Rectal smooth muscle tissue (tissue), 1 donor: ENCODE data around the gene PSAP.
"Not testable (repeated sequence)": the region's sequence is repeated elsewhere in the genome, so short reads cannot be mapped to it uniquely, and the experiment has no call there.

ENCODE experiments used
- H3K27ac ChIP-seq: one replicate; pipeline ENCODE4 v1.7.0; 2013; ENCODE audit warnings: low read depth, low read length, inconsistent platforms
- H3K27me3 ChIP-seq: one replicate; pipeline ENCODE4 v1.7.0; 2013; ENCODE audit warnings: low read length; ENCODE audit not compliant: control insufficient read depth, insufficient read depth
- H3K36me3 ChIP-seq: one replicate; pipeline ENCODE4 v1.7.0; 2013; ENCODE audit warnings: low read length; ENCODE audit not compliant: control insufficient read depth, insufficient read depth
- H3K4me1 ChIP-seq: one replicate; pipeline ENCODE4 v1.7.0; 2013; ENCODE audit warnings: low read length; ENCODE audit not compliant: control insufficient read depth, insufficient read depth
- H3K4me3 ChIP-seq: one replicate; pipeline ENCODE4 v1.7.0; 2013; ENCODE audit warnings: low read length
- H3K9ac ChIP-seq: one replicate; pipeline ENCODE4 v1.7.0; 2013; ENCODE audit warnings: low read length

PSAP gene

GRCh38 chr10:71850743-71851464, at the start of gene PSAP:
PSAP (minus strand) TSS chr10:71851251; CDS start chr10:71851221, 30 bp downstream.
- Histone ChIP-seq H3K36me3 (peaks cover 3% of the 10 kb centered on the region), H3K9ac (peak within 1 kb of the TSS; percentile 81), H3K27me3 (no peaks in the 10 kb centered on the region), H3K4me3 (peak within 1 kb of the TSS; percentile 97), H3K4me1 (peaks cover 8% of the 10 kb centered on the region), H3K27ac (peak within 1 kb of the TSS; percentile 97)

- Histone ChIP-seq H3K4me1 (no peaks in the 10 kb centered on the region), H3K27me3 (no peaks in the 10 kb centered on the region), H3K9ac (no peak overlapping the region), H3K4me3 (no peak overlapping the region), H3K27ac (no peak overlapping the region), H3K36me3 (no peaks in the 10 kb centered on the region)
Measured at GRCh38 chr10:71900441-71901180, 49.6 kb upstream of the PSAP start.

GRCh38 chr10:71899665-71900412, 48.8 kb upstream of the PSAP start:
- Histone ChIP-seq H3K4me3 (no peak overlapping the region), H3K27me3 (no peaks in the 10 kb centered on the region), H3K9ac (no peak overlapping the region), H3K4me1 (no peaks in the 10 kb centered on the region), H3K36me3 (no peaks in the 10 kb centered on the region), H3K27ac (no peak overlapping the region)

DNA sequence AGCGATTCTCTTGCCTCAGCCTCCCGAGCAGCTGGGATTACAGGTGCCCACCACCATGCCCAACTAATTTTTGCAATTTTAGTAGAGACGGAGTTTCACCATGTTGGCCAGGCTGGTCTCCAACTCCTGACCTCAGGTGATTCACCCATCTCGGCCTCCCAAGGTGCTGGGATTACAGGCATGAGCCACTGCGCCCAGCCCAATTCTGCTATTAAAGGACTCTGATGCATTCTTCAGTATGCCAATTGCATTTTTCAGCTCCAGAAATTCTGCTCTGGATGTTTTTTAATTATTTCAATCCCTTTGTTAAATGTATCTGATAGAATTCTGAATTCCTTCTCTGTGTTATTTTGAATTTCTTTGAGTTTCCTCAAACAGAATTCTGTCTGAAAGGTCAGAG, 47.3 kb upstream of the PSAP start:
- not testable (repeated sequence) for H3K36me3 ChIP-seq, H3K4me1 ChIP-seq, H3K27me3 ChIP-seq, H3K27ac ChIP-seq, H3K9ac ChIP-seq, H3K4me3 ChIP-seq

DNA sequence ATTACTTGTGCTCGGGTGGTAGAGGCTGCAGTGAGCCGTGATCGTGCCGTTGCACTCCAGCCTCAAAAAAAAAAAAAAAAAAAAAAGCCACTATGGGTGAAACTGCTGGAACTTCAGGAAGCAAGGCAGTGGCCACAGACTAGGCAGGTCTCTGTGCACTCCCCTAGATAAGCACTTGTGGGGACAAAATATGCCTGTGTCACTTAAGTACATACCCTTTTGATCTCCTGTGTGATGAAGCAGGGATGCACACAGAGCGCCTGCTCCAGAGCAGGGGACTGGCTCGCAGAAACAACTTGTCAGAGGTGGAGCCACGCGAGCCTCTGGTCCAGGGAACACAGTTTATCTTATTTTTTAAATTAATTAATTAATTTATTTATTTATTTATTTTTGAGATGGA, 42.9 kb upstream of the PSAP start:
- Histone ChIP-seq H3K36me3 (no peaks in the 10 kb centered on the region), H3K4me1 (no peaks in the 10 kb centered on the region), H3K9ac (no peak overlapping the region), H3K27ac (no peak overlapping the region), H3K27me3 (no peaks in the 10 kb centered on the region), H3K4me3 (no peak overlapping the region)

- H3K27ac ChIP-seq, result no peak overlapping the region
- H3K4me1 ChIP-seq, result no peaks in the 10 kb centered on the region
Measured at GRCh38 chr10:71893258-71893815, 42.3 kb upstream of the PSAP start.

DNA sequence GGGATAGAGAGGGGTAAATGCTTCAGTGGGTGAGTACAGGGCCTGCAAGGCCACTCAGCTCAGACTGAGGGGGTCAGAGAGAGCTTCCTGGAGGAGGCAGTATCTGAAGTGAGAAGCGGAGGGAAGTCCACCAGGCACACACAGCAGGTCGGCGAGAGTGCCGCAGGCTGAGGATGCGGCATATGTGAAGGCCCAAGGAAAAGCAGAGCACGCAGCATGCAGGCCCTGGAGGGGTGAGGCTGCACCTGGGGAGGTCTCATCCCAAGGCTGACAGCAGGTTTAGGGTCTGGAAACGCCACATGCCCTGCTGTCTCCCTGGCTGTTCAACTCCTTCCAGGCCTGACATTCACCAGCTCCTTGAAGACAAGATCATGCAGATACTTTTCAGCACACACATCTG, 40.4 kb upstream of the PSAP start:
- no peaks in the 10 kb centered on the region for H3K27me3 ChIP-seq
- no peak overlapping the region for H3K9ac ChIP-seq
- peaks cover 2% of the 10 kb centered on the region for H3K4me1 ChIP-seq
- H3K36me3 ChIP-seq, result no peaks in the 10 kb centered on the region
- H3K4me3 ChIP-seq, result no peak overlapping the region
- H3K27ac ChIP-seq, result no peak overlapping the region

More at GRCh38 chr10:71893258-71893815, 42.3 kb upstream of the PSAP start:
- Histone ChIP-seq H3K4me3 (no peak overlapping the region), H3K36me3 (no peaks in the 10 kb centered on the region), H3K9ac (no peak overlapping the region), H3K27me3 (no peaks in the 10 kb centered on the region)

DNA sequence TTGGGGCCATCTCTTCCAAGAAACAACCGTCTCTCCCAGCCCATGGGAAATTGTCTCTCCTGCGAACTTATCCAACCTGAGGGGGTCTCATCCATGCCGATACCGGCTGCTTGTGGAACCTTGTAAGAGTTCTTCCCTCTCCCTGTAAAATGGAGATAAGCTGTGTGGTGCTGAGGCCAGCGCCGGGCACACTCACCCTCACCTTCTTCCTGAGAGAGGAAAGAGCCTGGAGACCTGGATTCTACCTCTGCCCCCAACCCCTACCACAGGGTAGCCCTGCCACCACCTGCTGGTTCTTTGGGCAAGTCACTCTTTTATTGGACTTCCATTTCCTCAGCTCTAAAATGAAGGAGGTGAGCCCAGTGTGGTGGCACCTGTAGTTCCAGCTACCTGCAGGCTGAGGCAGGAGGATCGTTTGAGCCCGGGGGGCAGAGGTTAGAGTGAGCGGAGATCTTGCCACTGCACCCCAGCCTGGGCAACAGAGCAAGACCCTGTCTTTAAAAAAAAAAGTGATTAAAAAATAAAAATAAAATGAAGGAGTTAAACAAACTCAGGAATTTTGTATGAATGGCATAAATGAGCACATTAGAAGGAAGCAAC, 38.4 kb upstream of the PSAP start:
- Histone ChIP-seq H3K4me1 (peaks cover 2% of the 10 kb centered on the region), H3K27me3 (no peaks in the 10 kb centered on the region), H3K27ac (peak overlapping the region; percentile 53), H3K36me3 (no peaks in the 10 kb centered on the region), H3K4me3 (peak overlapping the region; percentile 65), H3K9ac (no peak overlapping the region)

DNA sequence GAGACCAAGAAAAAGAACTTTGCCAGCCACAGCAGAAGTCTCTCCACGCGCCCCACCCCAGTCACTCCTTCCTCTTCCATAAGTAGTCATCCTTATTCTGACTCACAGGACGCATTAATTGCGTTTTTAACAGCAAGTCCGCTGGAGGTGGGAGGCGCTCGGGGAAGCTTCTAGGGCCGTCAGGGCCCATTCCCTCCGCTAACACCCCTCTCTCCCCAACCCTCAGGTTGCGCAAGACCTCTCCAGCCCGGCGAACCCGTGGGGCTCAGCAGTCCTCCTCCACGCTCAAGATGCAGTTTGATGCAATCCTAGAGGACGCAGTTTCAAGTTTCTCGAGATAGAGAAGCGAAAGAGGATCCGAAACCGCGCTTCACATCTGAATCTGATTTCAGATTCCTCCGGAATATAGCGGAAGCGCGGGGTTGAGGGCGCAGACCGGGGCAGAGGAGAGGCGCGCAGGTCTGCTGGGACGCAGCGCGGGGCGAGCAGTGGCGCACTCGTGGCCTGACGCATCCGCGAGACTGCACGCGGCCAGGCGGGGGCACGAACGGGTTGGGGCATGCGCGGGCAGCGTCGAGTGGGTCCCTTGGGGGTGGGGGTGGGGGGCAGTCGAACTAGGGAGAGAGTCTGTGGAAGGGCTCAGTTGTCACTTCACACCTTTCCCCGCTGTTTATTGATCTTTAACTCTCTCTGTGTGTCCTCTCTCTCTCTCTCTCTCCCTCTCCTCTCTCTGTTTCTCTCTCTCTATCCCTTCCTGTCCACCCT, 37.8 kb upstream of the PSAP start:
- Histone ChIP-seq H3K36me3 (no peaks in the 10 kb centered on the region), H3K4me1 (peaks cover 2% of the 10 kb centered on the region), H3K9ac (no peak overlapping the region), H3K27ac (peak overlapping the region; percentile 53), H3K4me3 (peak overlapping the region; percentile 65), H3K27me3 (no peaks in the 10 kb centered on the region)

GRCh38 chr10:71888248-71888622, 37.2 kb upstream of the PSAP start:
- no peaks in the 10 kb centered on the region for H3K27me3 ChIP-seq
- no peaks in the 10 kb centered on the region for H3K36me3 ChIP-seq
- peak overlapping the region; percentile 53 for H3K27ac ChIP-seq
- peak overlapping the region; percentile 65 for H3K4me3 ChIP-seq
- no peak overlapping the region for H3K9ac ChIP-seq
- H3K4me1 ChIP-seq, result peaks cover 2% of the 10 kb centered on the region

GRCh38 chr10:71887743-71888142, 36.7 kb upstream of the PSAP start:
- peaks cover 2% of the 10 kb centered on the region for H3K4me1 ChIP-seq
- peak overlapping the region; percentile 17 for H3K9ac ChIP-seq
- no peak overlapping the region for H3K27ac ChIP-seq

More at GRCh38 chr10:71887743-71888142, 36.7 kb upstream of the PSAP start:
- no peaks in the 10 kb centered on the region for H3K27me3 ChIP-seq
- H3K4me3 ChIP-seq, result no peak overlapping the region
- no peaks in the 10 kb centered on the region for H3K36me3 ChIP-seq
